Stomach (tissue), 4 donors: ENCODE measurements around the gene MST1R.

ENCODE experiments used
- POLR2A ChIP-seq, 4 donors: fragments of 450-650 bp; IDR thresholded peaks; one replicate each; pipeline ENCODE4 v1.6.1; 2016; ENCODE audit warnings: antibody characterized with exemption in 4 of 4, control low read depth in 2 of 4, mild to moderate bottlenecking in 1 of 4, moderate library complexity in 1 of 4
- POLR2AphosphoS5 ChIP-seq, 3 donors: sonication (generic); formaldehyde crosslinking; IDR thresholded peaks; one replicate each; pipeline ENCODE4 v1.6.1; 2016; ENCODE audit warnings: antibody characterized with exemption in 3 of 3
- TF ChIP-seq, protein P1 (sequence below), 7 experiments: fragments of 450-650 bp in 4 of 7; fragments of 200-600 bp in 3 of 7; sonication (generic) in 3 of 7; IDR thresholded peaks; one replicate each; pipeline ENCODE4 v1.5.1; 2016 to 2019; ENCODE audit warnings: antibody characterized with exemption in 7 of 7, control low read depth in 2 of 7, mild to moderate bottlenecking in 1 of 7

DNA sequence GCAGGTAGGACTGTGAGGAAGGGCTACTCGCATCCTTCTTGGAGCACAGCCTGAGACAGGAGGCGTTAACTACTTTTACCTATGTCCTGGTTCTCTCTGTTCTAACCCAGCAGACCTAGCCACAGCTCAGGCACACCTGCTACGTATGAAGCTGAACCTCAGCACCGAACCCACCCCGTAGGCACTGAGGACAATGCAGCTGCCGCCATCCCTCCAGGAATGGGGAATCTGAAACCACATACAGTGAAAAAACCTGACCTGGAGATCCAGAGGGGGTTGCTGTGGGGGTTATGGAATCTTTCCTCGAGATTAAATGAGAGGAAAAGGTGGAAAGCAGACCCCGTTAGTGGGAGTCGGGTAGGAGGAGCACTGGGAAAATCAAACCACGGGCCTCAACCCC, 14.4 kb downstream of the MST1R start:
- no peak for TF ChIP-seq POLR2A (IDR thresholded peaks at IDR 0.05)
- TF ChIP-seq, protein P1, sequence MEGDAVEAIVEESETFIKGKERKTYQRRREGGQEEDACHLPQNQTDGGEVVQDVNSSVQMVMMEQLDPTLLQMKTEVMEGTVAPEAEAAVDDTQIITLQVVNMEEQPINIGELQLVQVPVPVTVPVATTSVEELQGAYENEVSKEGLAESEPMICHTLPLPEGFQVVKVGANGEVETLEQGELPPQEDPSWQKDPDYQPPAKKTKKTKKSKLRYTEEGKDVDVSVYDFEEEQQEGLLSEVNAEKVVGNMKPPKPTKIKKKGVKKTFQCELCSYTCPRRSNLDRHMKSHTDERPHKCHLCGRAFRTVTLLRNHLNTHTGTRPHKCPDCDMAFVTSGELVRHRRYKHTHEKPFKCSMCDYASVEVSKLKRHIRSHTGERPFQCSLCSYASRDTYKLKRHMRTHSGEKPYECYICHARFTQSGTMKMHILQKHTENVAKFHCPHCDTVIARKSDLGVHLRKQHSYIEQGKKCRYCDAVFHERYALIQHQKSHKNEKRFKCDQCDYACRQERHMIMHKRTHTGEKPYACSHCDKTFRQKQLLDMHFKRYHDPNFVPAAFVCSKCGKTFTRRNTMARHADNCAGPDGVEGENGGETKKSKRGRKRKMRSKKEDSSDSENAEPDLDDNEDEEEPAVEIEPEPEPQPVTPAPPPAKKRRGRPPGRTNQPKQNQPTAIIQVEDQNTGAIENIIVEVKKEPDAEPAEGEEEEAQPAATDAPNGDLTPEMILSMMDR (IDR thresholded peaks at IDR 0.05) = no peak
- no peak for TF ChIP-seq POLR2AphosphoS5 (IDR thresholded peaks at IDR 0.05)
